GM23248 (cell line): ENCODE data around the gene SIDT1.

Experiments
- EZH2 ChIP-seq: fragments of 200-600 bp; sonication (generic); IDR thresholded peaks from 2 replicates; pipeline ENCODE4 v1.6.1; 2018; ENCODE audit warnings: antibody characterized with exemption, mild to moderate bottlenecking; ENCODE audit not compliant: insufficient read depth, poor library complexity, severe bottlenecking
- EZH2phosphoT487 ChIP-seq: fragments of 200-600 bp; sonication (generic); IDR thresholded peaks from 2 replicates; pipeline ENCODE4 v1.6.1; 2018; ENCODE audit warnings: antibody characterized with exemption, moderate library complexity, mild to moderate bottlenecking, low read depth; ENCODE audit not compliant: insufficient read depth

- no peak for TF ChIP-seq EZH2phosphoT487
- TF ChIP-seq EZH2: no peak
Measured at GRCh38 chr3:113606539-113607218, 74.3 kb downstream of the SIDT1 start.
